Heart left ventricle (tissue), 13 donors: ENCODE measurements around the gene PLA2G4B.

ENCODE experiments used
- POLR2A ChIP-seq, 2 donors: fragments of 450-650 bp; IDR thresholded peaks; one replicate each; pipeline ENCODE4 v1.6.1; 2017; ENCODE audit warnings: antibody characterized with exemption in 2 of 2, mild to moderate bottlenecking in 2 of 2, moderate library complexity in 2 of 2
- TF ChIP-seq, protein P1 (sequence below), 12 donors: fragments of 200-600 bp; sonication (generic) in 4 of 12; IDR thresholded peaks; one replicate each; pipeline versions ENCODE4 v1.5.0 to v1.8.0; 2018 to 2022; ENCODE audit warnings: antibody characterized with exemption in 12 of 12, mild to moderate bottlenecking in 5 of 12
- donor health status: ischemic (EF 13 %, LVEDD 7.1; RV severe dilation, severe dysfunction).
- donor health status: DM: no; HTN: yes; CAD: no.
- donor health status: DM: no; HTN: no; CAD: no.
- donor health status: ischemic (EF 25% LVEDD 6.9; RV normal size, moderate dysfunction).
- donor health status: ischemic (EF 25% LVEDD 5.7; RV mildly dilated, moderate dysfunction).
- donor health status: ischemic (EF 35%, LVEDD 5.7; RV mildly dilated, moderate dysfunction).
- donor health status: nonischemic (EF 11% LVEDD 7.7; RV severe dilation, severe dysfunction).
- donor health status: DM: yes; HTN: yes; CAD: no.
- donor health status: PGD.
- donor health status: ischemic (EF 29% LVEDD 5.4; RV normal size, mild dysfunction).
- donor health status: nonischemic (EF 23%, LVEDD 6.1; RV moderate dilation, normal function).

- TF ChIP-seq, protein P1, sequence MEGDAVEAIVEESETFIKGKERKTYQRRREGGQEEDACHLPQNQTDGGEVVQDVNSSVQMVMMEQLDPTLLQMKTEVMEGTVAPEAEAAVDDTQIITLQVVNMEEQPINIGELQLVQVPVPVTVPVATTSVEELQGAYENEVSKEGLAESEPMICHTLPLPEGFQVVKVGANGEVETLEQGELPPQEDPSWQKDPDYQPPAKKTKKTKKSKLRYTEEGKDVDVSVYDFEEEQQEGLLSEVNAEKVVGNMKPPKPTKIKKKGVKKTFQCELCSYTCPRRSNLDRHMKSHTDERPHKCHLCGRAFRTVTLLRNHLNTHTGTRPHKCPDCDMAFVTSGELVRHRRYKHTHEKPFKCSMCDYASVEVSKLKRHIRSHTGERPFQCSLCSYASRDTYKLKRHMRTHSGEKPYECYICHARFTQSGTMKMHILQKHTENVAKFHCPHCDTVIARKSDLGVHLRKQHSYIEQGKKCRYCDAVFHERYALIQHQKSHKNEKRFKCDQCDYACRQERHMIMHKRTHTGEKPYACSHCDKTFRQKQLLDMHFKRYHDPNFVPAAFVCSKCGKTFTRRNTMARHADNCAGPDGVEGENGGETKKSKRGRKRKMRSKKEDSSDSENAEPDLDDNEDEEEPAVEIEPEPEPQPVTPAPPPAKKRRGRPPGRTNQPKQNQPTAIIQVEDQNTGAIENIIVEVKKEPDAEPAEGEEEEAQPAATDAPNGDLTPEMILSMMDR (IDR thresholded peaks at IDR 0.05): no peak
- TF ChIP-seq POLR2A (IDR thresholded peaks at IDR 0.05): no peak
Measured at GRCh38 chr15:41877631-41878354, 39.1 kb downstream of the PLA2G4B start.
